ENCODE measurements around the gene SUPT6H. TPM values are rescaled to one million over a fixed set of nuclear protein-coding genes. Genes with fewer than 3 reads are reported as not detected.
A peak's percentile ranks its signal among the peaks of the same experiment; 100 is the strongest.
"Not testable (repeated sequence)": the region's sequence is repeated elsewhere in the genome, so short reads cannot be mapped to it uniquely, and the experiment has no call there.

The SUPT6H gene
- total RNA-seq, 1 donor from 2014 or later: 38.8 TPM

GRCh38 chr17:28644787-28645575, 17.0 kb upstream of the SUPT6H start, which contains the start of gene BLTP2:
BLTP2 (minus strand) TSS chr17:28645158; CDS start chr17:28645056, 102 bp downstream.
- intact Hi-C loops (cut with DNase I): no loop called here
- ATAC-seq (ENCODE audit: poor library complexity): peak; percentile 98
- peak; percentile 98 for DNase-seq

GRCh38 chr17:28645576-28645939, 16.4 kb upstream of the SUPT6H start:
- intact Hi-C loops (cut with DNase I): no loop called here
- ATAC-seq (ENCODE audit: poor library complexity) (no peak), DNase-seq (no peak)

GRCh38 chr17:28646039-28646754, 15.8 kb upstream of the SUPT6H start:
- ATAC-seq (ENCODE audit: poor library complexity): no peak
- intact Hi-C loops (cut with DNase I): no loop called here
- DNase-seq: no peak

DNA sequence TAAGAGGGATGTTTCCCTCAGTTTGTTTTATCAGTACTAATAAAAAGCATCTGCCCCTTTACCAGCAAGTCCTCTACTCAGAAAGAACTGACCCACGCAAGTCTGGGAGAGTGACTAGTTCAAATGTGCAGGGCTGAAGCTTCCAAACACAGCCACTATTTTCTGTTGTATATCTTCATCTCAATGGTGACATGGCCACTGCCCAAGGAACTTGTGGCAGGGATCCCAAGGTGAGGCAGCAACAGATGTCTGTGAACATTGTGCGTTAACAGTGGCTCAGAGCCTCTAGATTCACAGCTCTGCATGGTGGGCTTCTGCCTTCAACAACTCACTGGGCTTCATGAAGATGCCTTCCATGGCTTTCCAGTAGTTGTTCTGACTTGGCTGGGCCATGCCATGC, 13.3 kb upstream of the SUPT6H start:
- intact Hi-C loops (cut with DNase I): no loop called here
- DNase-seq (peak; percentile 50), ATAC-seq (ENCODE audit: poor library complexity) (peak; percentile 28)

GRCh38 chr17:28655160-28655559, 6.8 kb upstream of the SUPT6H start:
- intact Hi-C loops (cut with DNase I): no loop called here
- ATAC-seq (ENCODE audit: poor library complexity) (no peak), DNase-seq (no peak)

GRCh38 chr17:28657756-28658155, 4.2 kb upstream of the SUPT6H start:
- intact Hi-C loops (cut with DNase I): no loop called here
- ATAC-seq (ENCODE audit: poor library complexity): no peak
- no peak for DNase-seq

GRCh38 chr17:28658342-28658741, 3.7 kb upstream of the SUPT6H start:
- DNase-seq; ATAC-seq (ENCODE audit: poor library complexity); intact Hi-C loops (cut with DNase I): not testable (repeated sequence)

GRCh38 chr17:28658766-28659496, 3.1 kb upstream of the SUPT6H start:
- DNase-seq; ATAC-seq (ENCODE audit: poor library complexity); intact Hi-C loops (cut with DNase I): not testable (repeated sequence)

GRCh38 chr17:28659497-28659881, 2.5 kb upstream of the SUPT6H start:
- ATAC-seq (ENCODE audit: poor library complexity); DNase-seq; intact Hi-C loops (cut with DNase I): not testable (repeated sequence)

- ATAC-seq (ENCODE audit: poor library complexity): no peak
- no peak for DNase-seq
- intact Hi-C loops (cut with DNase I): no loop called here
These were observed 473 bp downstream of the SUPT6H start for GRCh38 chr17:28662527-28662829.

DNA sequence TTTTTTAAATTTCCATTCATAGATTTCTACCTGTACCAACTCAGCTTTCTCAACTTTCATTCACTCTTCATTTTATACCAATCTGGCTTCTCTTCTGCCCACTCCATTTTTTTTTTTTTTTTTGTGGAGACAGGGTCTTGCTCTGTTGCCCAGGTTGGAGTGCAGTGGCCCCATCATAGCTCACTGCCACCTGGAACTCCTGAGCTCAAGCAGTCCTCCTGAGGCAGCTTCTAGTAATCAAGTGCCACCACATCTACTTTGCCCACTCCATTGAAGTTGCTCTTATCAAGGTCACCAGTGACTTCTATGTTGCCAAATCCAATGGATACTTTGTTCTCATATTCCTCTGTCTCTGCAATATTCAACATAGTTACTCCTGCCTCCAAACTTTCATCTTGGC, 1.7 kb downstream of the SUPT6H start:
- intact Hi-C loops (cut with DNase I): no loop called here
- ATAC-seq (ENCODE audit: poor library complexity) (no peak), DNase-seq (no peak)

DNA sequence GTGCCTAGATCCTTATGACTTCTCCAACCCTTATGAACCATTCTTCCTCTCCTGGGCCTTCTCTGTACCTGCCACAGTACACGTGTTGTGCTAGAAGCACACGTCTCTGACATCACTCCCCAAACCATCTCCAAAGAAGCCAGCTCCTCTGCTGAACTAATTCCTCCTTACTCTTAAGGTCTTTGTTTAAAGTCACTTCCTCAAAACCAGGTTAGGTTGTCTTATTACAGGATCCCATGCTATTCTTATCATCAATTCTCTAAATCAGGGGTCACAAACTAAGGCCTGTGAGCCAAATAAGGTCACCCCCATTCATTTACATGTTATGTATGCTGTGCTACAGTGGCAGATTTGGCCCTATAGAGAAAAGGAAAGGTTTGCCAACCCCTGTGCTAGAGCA, 4.0 kb downstream of the SUPT6H start:
- no peak for DNase-seq
- ATAC-seq (ENCODE audit: poor library complexity): no peak
- intact Hi-C loops (cut with DNase I): no loop called here

DNA sequence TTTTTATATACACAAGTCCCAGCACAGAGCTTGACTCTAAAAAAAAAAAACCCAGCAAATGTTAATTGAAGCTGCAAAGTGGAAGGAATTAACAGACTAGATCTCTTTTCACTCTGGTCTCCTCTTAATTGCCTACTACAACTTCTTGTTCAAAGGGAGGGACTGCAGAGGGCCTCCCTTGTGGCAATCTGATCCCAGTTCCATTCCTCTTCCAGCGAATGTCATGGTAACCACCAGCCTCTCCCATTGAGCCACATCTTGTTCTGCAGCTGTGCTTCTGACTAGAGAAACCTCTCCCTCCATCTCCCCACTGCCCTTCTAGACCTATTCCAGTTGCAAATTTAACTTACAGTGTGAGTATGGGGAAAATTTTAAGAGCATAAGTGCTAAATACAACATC, 5.9 kb downstream of the SUPT6H start:
- intact Hi-C loops (cut with DNase I): no loop called here

GRCh38 chr17:28669918-28670317, 7.9 kb downstream of the SUPT6H start:
- no peak for ATAC-seq (ENCODE audit: poor library complexity)
- DNase-seq: no peak
- intact Hi-C loops (cut with DNase I): no loop called here

More for the DNA sequence above, 5.9 kb downstream of the SUPT6H start:
- no peak for ATAC-seq (ENCODE audit: poor library complexity)
- DNase-seq: no peak

- ATAC-seq (ENCODE audit: poor library complexity) (no peak), DNase-seq (no peak)
- intact Hi-C loops (cut with DNase I): no loop called here
These were observed 13.5 kb downstream of the SUPT6H start for GRCh38 chr17:28675490-28675889.

GRCh38 chr17:28675980-28676379, 14.0 kb downstream of the SUPT6H start:
- DNase-seq (no peak), ATAC-seq (ENCODE audit: poor library complexity) (no peak)
- intact Hi-C loops (cut with DNase I): no loop called here

DNA sequence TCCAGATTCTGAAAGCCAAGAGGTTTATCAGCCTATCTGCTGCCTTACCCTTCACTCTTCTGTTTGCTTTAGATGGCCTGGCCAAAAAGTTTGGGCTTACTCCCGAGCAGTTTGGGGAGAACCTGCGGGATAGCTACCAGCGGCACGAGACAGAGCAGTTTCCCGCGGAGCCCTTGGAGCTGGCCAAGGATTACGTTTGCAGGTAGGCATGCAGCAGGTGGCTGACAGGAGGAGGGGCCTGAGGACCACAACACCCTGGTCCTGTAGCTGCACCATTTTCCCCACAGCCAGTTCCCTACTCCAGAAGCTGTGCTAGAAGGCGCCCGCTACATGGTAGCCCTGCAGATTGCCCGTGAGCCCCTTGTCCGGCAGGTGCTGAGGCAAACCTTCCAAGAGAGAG, 20.6 kb downstream of the SUPT6H start:
- intact Hi-C loops (cut with DNase I): no loop called here
- DNase-seq (no peak), ATAC-seq (ENCODE audit: poor library complexity) (no peak)

DNA sequence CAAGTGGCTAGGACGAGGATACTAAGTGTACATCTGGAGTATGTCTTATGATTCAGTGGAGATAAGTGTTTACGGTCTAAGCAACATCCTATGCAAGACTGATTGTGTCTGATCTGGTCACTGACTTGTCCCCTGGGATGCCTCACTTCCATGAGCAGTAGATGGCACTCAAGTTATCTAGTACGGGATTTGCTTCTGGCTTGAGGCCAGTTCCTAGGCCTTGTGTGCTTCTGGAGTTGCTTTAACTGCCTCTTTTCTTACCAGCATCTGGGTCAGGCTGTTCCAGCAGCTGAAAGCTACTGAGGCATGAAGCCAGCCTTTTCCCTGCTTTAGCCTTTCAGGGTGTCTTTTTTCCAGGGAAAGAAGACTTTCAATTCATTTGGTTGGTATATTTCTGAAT, 23.0 kb downstream of the SUPT6H start:
- ATAC-seq (ENCODE audit: poor library complexity): peak; percentile 34
- no peak for DNase-seq
- intact Hi-C loops (cut with DNase I): no loop called here

GRCh38 chr17:28685366-28685765, 23.4 kb downstream of the SUPT6H start:
- intact Hi-C loops (cut with DNase I): no loop called here
- DNase-seq (no peak), ATAC-seq (ENCODE audit: poor library complexity) (no peak)

DNA sequence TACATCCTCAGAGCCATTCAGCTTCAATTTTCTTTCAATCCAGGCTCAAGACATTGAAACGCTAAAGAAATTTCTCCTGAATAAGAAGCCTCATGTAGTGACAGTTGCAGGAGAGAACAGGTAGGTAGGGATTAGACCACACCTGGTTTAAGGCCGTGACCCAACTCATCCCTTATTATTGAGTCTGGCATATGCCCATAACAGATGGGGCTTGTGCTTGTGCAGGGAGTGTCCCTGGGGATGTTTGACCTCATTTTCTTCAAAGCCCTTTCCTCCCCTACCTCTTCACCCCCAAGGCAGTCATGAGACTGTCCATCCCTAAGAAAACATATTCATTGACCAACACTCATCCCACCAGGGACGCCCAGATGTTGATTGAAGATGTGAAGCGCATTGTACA, 24.3 kb downstream of the SUPT6H start:
- DNase-seq (no peak), ATAC-seq (ENCODE audit: poor library complexity) (no peak)
- intact Hi-C loops (cut with DNase I): no loop called here

Measured in Right ventricle myocardium superior (tissue), 1 donor.